ENCODE data around the gene KITLG. TPM values are rescaled to one million over a fixed set of nuclear protein-coding genes. Genes with fewer than 3 reads are reported as not detected.

KITLG gene
- polyA plus RNA-seq, 1 donor (not counting 4 experiments of a cell fraction or from before 2014, with no cell fraction given) = 21.2 TPM

- Histone ChIP-seq H3K79me2 (ENCODE audit: control insufficient read depth, insufficient read depth, low read length) (peaks cover 13% of the 10 kb centered on the region), H3K4me2 (ENCODE audit: control insufficient read depth, extremely low read depth, insufficient read depth, low read depth, low read length) (no peak overlapping the region), H2AFZ (ENCODE audit: control insufficient read depth, low read length) (no peak overlapping the region), H4K20me1 (ENCODE audit: control insufficient read depth, extremely low read depth, insufficient read depth, low read length) (no peaks in the 10 kb centered on the region), H3K9ac (ENCODE audit: control insufficient read depth, extremely low read depth, insufficient read depth, low read length) (no peak overlapping the region), H3K4me1 (ENCODE audit: control insufficient read depth, extremely low read depth, insufficient read depth, low read length) (peaks cover 17% of the 10 kb centered on the region), H3K27ac (ENCODE audit: control insufficient read depth, insufficient read depth, low read length) (no peak overlapping the region), H3K9me1 (ENCODE audit: control insufficient read depth, extremely low read depth, insufficient read depth, low read length) (no peaks in the 10 kb centered on the region), H3K9me3 (ENCODE audit: control insufficient read depth, low read depth, low read length) (no peaks in the 10 kb centered on the region), H3K4me3 (ENCODE audit: control insufficient read depth in 2 of 3, extremely low read depth in 1 of 3, insufficient read depth in 2 of 3, low read depth in 1 of 3, low read length in 3 of 3) (no peak overlapping the region), H3K36me3 (ENCODE audit: control insufficient read depth in 2 of 2, extremely low read depth in 1 of 2, insufficient read depth in 2 of 2, low read length in 2 of 2) (peaks cover 1 to 3% of the 10 kb centered on the region in 2 experiments), H3K27me3 (ENCODE audit: control insufficient read depth, extremely low read depth, insufficient read depth, low read length) (no peaks in the 10 kb centered on the region)
- DNase-seq (ENCODE audit: low read depth, low spot score) (no peak), FAIRE-seq (no peak)
- dilution Hi-C loops (cut with MboI; ENCODE audit: extremely low pct_ligation_motif_present, low sequenced_read_pairs) = no loop called here
- TF ChIP-seq CTCF (optimal IDR thresholded peaks at IDR 0.05 in 1 of 3, IDR thresholded peaks at IDR 0.05 in 1 of 3, conservative IDR thresholded peaks at IDR 0.05 in 1 of 3; ENCODE audit: extremely low read depth in 1 of 3, insufficient read depth in 2 of 3, low read length in 3 of 3) (no peak), EZH2 (IDR thresholded peaks at IDR 0.05; ENCODE audit: low read length) (no peak)
These were observed 35.0 kb downstream of the KITLG start for GRCh38 chr12:88544991-88545980.

GRCh38 chr12:88539893-88540292 lies 40.4 kb downstream of the KITLG start:
- Histone ChIP-seq H3K4me3 (ENCODE audit: control insufficient read depth in 2 of 3, extremely low read depth in 1 of 3, insufficient read depth in 2 of 3, low read depth in 1 of 3, low read length in 3 of 3) (no peak overlapping the region), H3K27me3 (ENCODE audit: control insufficient read depth, extremely low read depth, insufficient read depth, low read length) (no peaks in the 10 kb centered on the region), H3K9ac (ENCODE audit: control insufficient read depth, extremely low read depth, insufficient read depth, low read length) (no peak overlapping the region), H4K20me1 (ENCODE audit: control insufficient read depth, extremely low read depth, insufficient read depth, low read length) (no peaks in the 10 kb centered on the region), H3K79me2 (ENCODE audit: control insufficient read depth, insufficient read depth, low read length) (peaks cover 2% of the 10 kb centered on the region), H3K27ac (ENCODE audit: control insufficient read depth, insufficient read depth, low read length) (no peak overlapping the region), H3K4me1 (ENCODE audit: control insufficient read depth, extremely low read depth, insufficient read depth, low read length) (no peaks in the 10 kb centered on the region), H2AFZ (ENCODE audit: control insufficient read depth, low read length) (no peak overlapping the region), H3K9me3 (ENCODE audit: control insufficient read depth, low read depth, low read length) (no peaks in the 10 kb centered on the region), H3K9me1 (ENCODE audit: control insufficient read depth, extremely low read depth, insufficient read depth, low read length) (no peaks in the 10 kb centered on the region), H3K36me3 (ENCODE audit: control insufficient read depth in 2 of 2, extremely low read depth in 1 of 2, insufficient read depth in 2 of 2, low read length in 2 of 2) (peaks cover 2 to 3% of the 10 kb centered on the region in 2 experiments), H3K4me2 (ENCODE audit: control insufficient read depth, extremely low read depth, insufficient read depth, low read depth, low read length) (no peak overlapping the region)
- no peak for DNase-seq (ENCODE audit: low read depth, low spot score)
- dilution Hi-C loops (cut with MboI; ENCODE audit: extremely low pct_ligation_motif_present, low sequenced_read_pairs) = no loop called here
- FAIRE-seq = no peak
- no peak for TF ChIP-seq EZH2 (IDR thresholded peaks at IDR 0.05; ENCODE audit: low read length)
- TF ChIP-seq CTCF (optimal IDR thresholded peaks at IDR 0.05 in 1 of 3, IDR thresholded peaks at IDR 0.05 in 1 of 3, conservative IDR thresholded peaks at IDR 0.05 in 1 of 3; ENCODE audit: extremely low read depth in 1 of 3, insufficient read depth in 2 of 3, low read length in 3 of 3) = no peak

Measured in keratinocyte (primary cell).